Tibial artery (tissue), 4 donors: ENCODE results near the gene HOGA1.

ENCODE experiments used
- DNase-seq, 2 donors: peaks; one replicate each; pipeline ENCODE4 v3.0.0-alpha.2; 2019
- H3K27ac ChIP-seq, 2 donors: fragments of 200-600 bp; sonication (generic) in 1 of 2; 1 replicate in 1 of 2; 2 replicates in 1 of 2; pipeline ENCODE4 v1.5.1; 2018 to 2019; ENCODE audit warnings: mild to moderate bottlenecking in 1 of 2
- H3K27me3 ChIP-seq, 2 donors: fragments of 200-600 bp; sonication (generic) in 1 of 2; one replicate each; pipeline versions ENCODE4 v1.5.1 to v1.6.0; 2016 to 2019
- H3K36me3 ChIP-seq, 3 donors: fragments of 200-600 bp; sonication (generic) in 2 of 3; one replicate each; pipeline ENCODE4 v1.5.1; 2016 to 2019; ENCODE audit warnings: mild to moderate bottlenecking in 2 of 3
- H3K4me1 ChIP-seq, 4 donors: fragments of 200-600 bp; sonication (generic) in 2 of 4; 1 replicate in 3 of 4; 2 replicates in 1 of 4; pipeline ENCODE4 v1.5.1; 2016 to 2019
- H3K4me3 ChIP-seq, 2 donors: fragments of 200-600 bp; sonication (generic) in 1 of 2; 1 replicate in 1 of 2; 2 replicates in 1 of 2; pipeline ENCODE4 v1.5.1; 2018 to 2019; ENCODE audit warnings: mild to moderate bottlenecking in 2 of 2
- H3K9me3 ChIP-seq, 3 donors: fragments of 200-600 bp; sonication (generic) in 1 of 3; one replicate each; pipeline ENCODE4 v1.5.1; 2016 to 2019
- intact Hi-C: fragments of 100-400 bp; cut with DNase I; formaldehyde crosslinking; loops from one replicate; pipeline ENCODE4 v1.15.0; 2023; ENCODE audit warnings: low total_unique reads
- TF ChIP-seq, protein P1 (sequence below), 2 experiments: fragments of 200-600 bp in 1 of 2; fragments of 450-650 bp in 1 of 2; IDR thresholded peaks; one replicate each; pipeline ENCODE4 v1.5.1; 2017 to 2019; ENCODE audit warnings: antibody characterized with exemption in 2 of 2, mild to moderate bottlenecking in 1 of 2, moderate library complexity in 1 of 2

The HOGA1 gene

GRCh38 chr10:97563337-97563736 lies 20.9 kb upstream of the HOGA1 start:
- H3K9me3 ChIP-seq = no peaks in the 10 kb centered on the region
- TF ChIP-seq, protein P1, sequence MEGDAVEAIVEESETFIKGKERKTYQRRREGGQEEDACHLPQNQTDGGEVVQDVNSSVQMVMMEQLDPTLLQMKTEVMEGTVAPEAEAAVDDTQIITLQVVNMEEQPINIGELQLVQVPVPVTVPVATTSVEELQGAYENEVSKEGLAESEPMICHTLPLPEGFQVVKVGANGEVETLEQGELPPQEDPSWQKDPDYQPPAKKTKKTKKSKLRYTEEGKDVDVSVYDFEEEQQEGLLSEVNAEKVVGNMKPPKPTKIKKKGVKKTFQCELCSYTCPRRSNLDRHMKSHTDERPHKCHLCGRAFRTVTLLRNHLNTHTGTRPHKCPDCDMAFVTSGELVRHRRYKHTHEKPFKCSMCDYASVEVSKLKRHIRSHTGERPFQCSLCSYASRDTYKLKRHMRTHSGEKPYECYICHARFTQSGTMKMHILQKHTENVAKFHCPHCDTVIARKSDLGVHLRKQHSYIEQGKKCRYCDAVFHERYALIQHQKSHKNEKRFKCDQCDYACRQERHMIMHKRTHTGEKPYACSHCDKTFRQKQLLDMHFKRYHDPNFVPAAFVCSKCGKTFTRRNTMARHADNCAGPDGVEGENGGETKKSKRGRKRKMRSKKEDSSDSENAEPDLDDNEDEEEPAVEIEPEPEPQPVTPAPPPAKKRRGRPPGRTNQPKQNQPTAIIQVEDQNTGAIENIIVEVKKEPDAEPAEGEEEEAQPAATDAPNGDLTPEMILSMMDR (IDR thresholded peaks at IDR 0.05) = no peak
- intact Hi-C loops = no loop called here
- H3K27ac ChIP-seq = no peak overlapping the region
- H3K27me3 ChIP-seq = no peaks in the 10 kb centered on the region
- H3K4me1 ChIP-seq = peaks cover 0 to 4% (median 0%) of the 10 kb centered on the region in 4 donors
- no peak overlapping the region for H3K4me3 ChIP-seq
- peaks cover 0 to 6% (median 6%) of the 10 kb centered on the region in 3 donors for H3K36me3 ChIP-seq
- DNase-seq = no peak

GRCh38 chr10:97564776-97565175 lies 19.4 kb upstream of the HOGA1 start:
- H3K4me3 ChIP-seq = no peak overlapping the region
- intact Hi-C loops = no loop called here
- H3K4me1 ChIP-seq = peaks cover 0 to 4% (median 0%) of the 10 kb centered on the region in 4 donors
- TF ChIP-seq, protein P1 (IDR thresholded peaks at IDR 0.05) = no peak
- H3K36me3 ChIP-seq = peaks cover 0 to 21% (median 21%) of the 10 kb centered on the region in 3 donors
- DNase-seq = no peak
- no peak overlapping the region for H3K27ac ChIP-seq
- H3K27me3 ChIP-seq = no peaks in the 10 kb centered on the region
- H3K9me3 ChIP-seq = no peaks in the 10 kb centered on the region

DNA sequence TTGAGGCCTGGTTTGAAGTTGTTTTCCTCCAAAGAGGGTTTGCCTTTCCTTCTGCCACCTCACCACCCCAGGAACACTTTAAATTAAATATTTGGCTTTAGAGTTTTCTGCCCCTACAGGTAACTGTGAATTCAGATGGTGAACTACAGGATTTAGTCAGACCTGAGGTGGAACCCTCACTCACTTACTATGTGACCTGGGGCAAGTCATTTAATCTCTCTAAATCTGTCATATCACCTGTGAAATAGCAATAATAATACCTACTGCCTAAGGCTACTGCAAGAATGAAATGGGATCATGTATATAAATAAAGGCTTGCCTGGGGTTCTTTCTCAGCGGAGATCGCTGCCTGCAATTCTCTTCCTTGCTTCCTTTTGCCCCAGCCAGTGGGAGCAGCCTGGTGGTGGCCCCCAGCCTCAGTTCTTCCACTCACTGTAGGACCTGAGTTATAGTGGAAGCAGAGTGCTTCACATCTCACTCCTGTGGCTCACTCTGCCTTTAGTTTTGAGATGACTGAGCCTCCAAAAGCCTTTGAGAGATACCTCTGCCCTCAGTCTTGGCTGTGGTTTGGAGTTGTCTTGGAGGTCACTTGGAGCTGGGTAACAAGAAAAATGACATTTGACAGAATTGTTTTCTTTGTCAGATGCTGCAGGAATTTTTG lies 17.7 kb upstream of the HOGA1 start:
- no peak overlapping the region for H3K27ac ChIP-seq
- H3K36me3 ChIP-seq = peaks cover 0 to 38% (median 35%) of the 10 kb centered on the region in 3 donors
- TF ChIP-seq, protein P1 (IDR thresholded peaks at IDR 0.05) = no peak
- DNase-seq = no peak
- H3K4me1 ChIP-seq = peaks cover 0 to 5% (median 2%) of the 10 kb centered on the region in 4 donors
- intact Hi-C loops = no loop called here
- no peaks in the 10 kb centered on the region for H3K27me3 ChIP-seq
- H3K9me3 ChIP-seq = no peaks in the 10 kb centered on the region
- H3K4me3 ChIP-seq = no peak overlapping the region

DNA sequence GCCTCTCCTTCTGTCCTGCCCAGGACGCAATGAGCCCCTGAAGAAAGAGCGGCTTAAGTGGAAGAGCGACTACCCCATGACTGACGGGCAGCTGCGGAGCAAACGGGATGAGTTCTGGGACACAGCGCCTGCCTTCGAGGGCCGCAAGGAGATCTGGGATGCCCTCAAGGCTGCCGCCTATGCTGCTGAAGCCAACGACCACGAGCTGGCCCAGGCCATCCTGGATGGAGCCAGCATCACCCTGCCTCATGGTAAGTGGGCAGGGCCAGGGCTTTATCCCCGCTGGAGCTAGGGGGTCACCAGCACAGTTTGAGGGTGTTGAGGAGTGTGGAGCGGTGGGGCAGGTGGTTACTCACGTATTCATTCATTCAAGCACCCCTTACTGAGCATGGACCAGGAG lies 16.3 kb upstream of the HOGA1 start:
- Histone ChIP-seq H3K27ac (no peak overlapping the region), H3K36me3 (peaks cover 0 to 40% (median 35%) of the 10 kb centered on the region in 3 donors), H3K27me3 (no peaks in the 10 kb centered on the region), H3K9me3 (no peaks in the 10 kb centered on the region), H3K4me3 (no peak overlapping the region), H3K4me1 (peaks cover 0 to 18% (median 13%) of the 10 kb centered on the region in 4 donors)
- intact Hi-C loops = no loop called here
- no peak for DNase-seq
- TF ChIP-seq, protein P1 (IDR thresholded peaks at IDR 0.05) = no peak

DNA sequence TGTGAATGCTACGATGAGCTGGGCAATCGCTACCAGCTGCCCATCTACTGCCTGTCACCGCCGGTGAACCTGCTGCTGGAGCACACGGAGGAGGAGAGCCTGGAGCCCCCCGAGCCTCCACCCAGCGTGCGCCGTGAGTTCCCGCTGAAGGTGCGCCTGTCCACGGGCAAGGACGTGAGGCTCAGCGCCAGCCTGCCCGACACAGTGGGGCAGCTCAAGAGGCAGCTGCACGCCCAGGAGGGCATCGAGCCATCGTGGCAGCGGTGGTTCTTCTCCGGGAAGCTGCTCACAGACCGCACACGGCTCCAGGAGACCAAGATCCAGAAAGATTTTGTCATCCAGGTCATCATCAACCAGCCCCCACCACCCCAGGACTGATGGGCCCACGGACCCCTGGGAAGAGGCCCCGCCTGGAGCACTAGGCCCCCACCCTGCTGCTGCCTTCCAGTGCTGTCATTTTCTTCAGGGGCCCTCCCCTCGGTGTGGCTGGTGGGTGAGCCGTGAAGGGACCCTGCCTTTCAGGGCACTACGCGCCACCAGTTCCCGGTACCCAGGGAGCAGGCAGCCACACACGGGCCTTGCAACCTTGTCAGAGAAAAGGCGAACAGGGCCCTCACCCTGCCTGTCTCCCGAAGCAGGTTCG lies 13.9 kb upstream of the HOGA1 start:
- TF ChIP-seq, protein P1 (IDR thresholded peaks at IDR 0.05) = no peak
- no peak for DNase-seq
- H3K4me1 ChIP-seq = peaks cover 0 to 40% (median 24%) of the 10 kb centered on the region in 4 donors
- no peaks in the 10 kb centered on the region for H3K9me3 ChIP-seq
- no peak overlapping the region for H3K4me3 ChIP-seq
- H3K36me3 ChIP-seq = peaks cover 0 to 40% (median 35%) of the 10 kb centered on the region in 3 donors
- intact Hi-C loops = no loop called here
- H3K27me3 ChIP-seq = no peaks in the 10 kb centered on the region
- no peak overlapping the region for H3K27ac ChIP-seq
